ENCODE results near the gene EFHD1. TPM values are rescaled to one million over a fixed set of nuclear protein-coding genes. Genes with fewer than 3 reads are reported as not detected.

The EFHD1 gene
- total RNA-seq, 1 donor from 2014 or later, result 3.6 TPM

GRCh38 chr2:232697059-232697806, 63.8 kb downstream of the EFHD1 start, which contains the start of gene GIGYF2:
TSS of gene GIGYF2 (plus strand) at chr2:232697331. CDS start at chr2:232735198, 37,867 bp downstream.
- Histone ChIP-seq H3K36me3 (ENCODE audit: control insufficient read depth, insufficient read depth, low read length) (no peaks in the 10 kb centered on the region), H3K4me3 (ENCODE audit: low read depth, low read length) (peak within 1 kb of the TSS; percentile 100), H3K27me3 (ENCODE audit: control insufficient read depth, insufficient read depth, low read length) (no peaks in the 10 kb centered on the region)
- DNase-seq (ENCODE audit: low read depth), result peak; percentile 64
- TF ChIP-seq CTCF (IDR thresholded peaks at IDR 0.05; ENCODE audit: insufficient read depth, low read length, poor library complexity, severe bottlenecking), result no peak

GRCh38 chr2:232697807-232698110, 64.4 kb downstream of the EFHD1 start:
- H3K4me3 ChIP-seq (ENCODE audit: low read depth, low read length), result peak overlapping the region; percentile 100
- no peaks in the 10 kb centered on the region for H3K27me3 ChIP-seq (ENCODE audit: control insufficient read depth, insufficient read depth, low read length)
- H3K36me3 ChIP-seq (ENCODE audit: control insufficient read depth, insufficient read depth, low read length), result no peaks in the 10 kb centered on the region
- no peak for DNase-seq (ENCODE audit: low read depth)
- TF ChIP-seq CTCF (IDR thresholded peaks at IDR 0.05; ENCODE audit: insufficient read depth, low read length, poor library complexity, severe bottlenecking), result no peak

DNA sequence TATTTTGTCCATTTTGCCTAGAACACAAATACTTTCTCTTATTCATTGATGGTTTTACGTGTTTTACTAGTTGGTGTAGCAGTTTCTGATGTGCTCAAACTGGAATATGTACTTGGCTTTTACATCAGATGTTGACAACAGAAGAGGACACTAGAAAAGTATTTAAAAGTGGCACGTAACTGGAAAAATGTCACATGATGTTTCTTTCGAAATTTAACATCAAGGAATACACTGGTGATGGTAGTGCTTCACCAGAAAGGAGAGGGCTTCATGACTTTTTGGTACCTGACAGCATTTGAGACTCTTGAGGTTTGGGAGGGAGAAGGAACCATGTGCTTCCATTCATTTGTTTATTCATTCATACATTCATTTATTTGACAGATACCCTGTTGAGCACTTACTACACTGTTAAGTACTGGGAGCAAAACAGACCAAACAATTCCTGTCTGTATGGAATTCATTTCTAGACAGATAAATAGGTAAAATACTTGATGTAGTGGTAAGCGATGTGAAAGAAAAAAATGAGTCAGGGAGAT, 65.2 kb downstream of the EFHD1 start:
- Histone ChIP-seq H3K4me3 (ENCODE audit: low read depth, low read length) (peak overlapping the region; percentile 100), H3K36me3 (ENCODE audit: control insufficient read depth, insufficient read depth, low read length) (no peaks in the 10 kb centered on the region), H3K27me3 (ENCODE audit: control insufficient read depth, insufficient read depth, low read length) (no peaks in the 10 kb centered on the region)
- TF ChIP-seq CTCF (IDR thresholded peaks at IDR 0.05; ENCODE audit: insufficient read depth, low read length, poor library complexity, severe bottlenecking), result no peak
- DNase-seq (ENCODE audit: low read depth), result no peak

DNA sequence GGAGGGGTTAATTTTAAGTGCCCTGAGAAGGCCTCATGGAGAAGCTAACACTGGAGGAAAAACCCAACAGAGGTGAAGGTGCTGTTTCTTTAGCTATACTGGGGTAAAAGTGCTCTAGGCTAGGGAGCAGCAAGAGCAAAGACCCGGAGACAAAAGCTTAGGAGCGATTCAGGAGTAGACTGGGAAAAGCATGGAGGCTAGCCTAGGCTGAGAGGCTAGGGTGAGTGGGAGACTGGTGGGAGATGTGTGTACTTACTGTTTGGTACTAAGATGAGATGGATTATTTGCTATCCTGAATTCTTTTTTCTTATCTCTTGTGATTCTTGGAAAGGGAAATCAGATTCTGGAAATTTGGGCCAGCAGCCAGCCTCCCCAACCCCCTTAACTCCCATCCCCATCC, 65.7 kb downstream of the EFHD1 start:
- no peak overlapping the region for H3K4me3 ChIP-seq (ENCODE audit: low read depth, low read length)
- no peak for DNase-seq (ENCODE audit: low read depth)
- H3K36me3 ChIP-seq (ENCODE audit: control insufficient read depth, insufficient read depth, low read length), result no peaks in the 10 kb centered on the region
- H3K27me3 ChIP-seq (ENCODE audit: control insufficient read depth, insufficient read depth, low read length), result no peaks in the 10 kb centered on the region
- TF ChIP-seq CTCF (IDR thresholded peaks at IDR 0.05; ENCODE audit: insufficient read depth, low read length, poor library complexity, severe bottlenecking), result no peak

DNA sequence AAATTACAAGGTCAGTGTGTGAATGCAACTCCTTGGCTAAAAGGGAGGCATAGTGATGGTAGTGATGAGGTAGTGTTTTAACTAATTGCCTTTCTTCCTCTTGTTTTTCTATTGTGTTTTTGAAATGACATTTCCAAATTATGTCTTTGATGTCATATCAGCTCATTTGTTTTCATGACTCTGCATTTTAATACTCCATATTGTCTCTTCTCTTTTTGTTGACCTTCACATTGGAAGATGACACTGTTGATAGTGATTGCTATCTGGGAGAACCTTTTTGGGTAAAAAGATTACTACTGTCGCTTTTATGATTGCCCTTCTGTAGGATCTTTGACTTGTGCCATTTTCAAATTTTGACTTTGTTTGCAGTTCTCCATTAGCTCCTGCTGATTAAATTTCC, 66.8 kb downstream of the EFHD1 start:
- H3K4me3 ChIP-seq (ENCODE audit: low read depth, low read length), result no peak overlapping the region
- no peaks in the 10 kb centered on the region for H3K27me3 ChIP-seq (ENCODE audit: control insufficient read depth, insufficient read depth, low read length)
- no peaks in the 10 kb centered on the region for H3K36me3 ChIP-seq (ENCODE audit: control insufficient read depth, insufficient read depth, low read length)
- DNase-seq (ENCODE audit: low read depth), result no peak
- no peak for TF ChIP-seq CTCF (IDR thresholded peaks at IDR 0.05; ENCODE audit: insufficient read depth, low read length, poor library complexity, severe bottlenecking)

GRCh38 chr2:232707076-232707475, 73.7 kb downstream of the EFHD1 start:
- Histone ChIP-seq H3K27me3 (ENCODE audit: control insufficient read depth, insufficient read depth, low read length) (no peaks in the 10 kb centered on the region), H3K4me3 (ENCODE audit: low read depth, low read length) (no peak overlapping the region), H3K36me3 (ENCODE audit: control insufficient read depth, insufficient read depth, low read length) (no peaks in the 10 kb centered on the region)
- DNase-seq (ENCODE audit: low read depth), result no peak
- no peak for TF ChIP-seq CTCF (IDR thresholded peaks at IDR 0.05; ENCODE audit: insufficient read depth, low read length, poor library complexity, severe bottlenecking)

All from kidney epithelial cell (primary cell).